Fibroblast of skin of scalp (primary cell): Measurements from ENCODE around the gene KCNAB1.
A peak's percentile ranks its signal among the peaks of the same experiment; 100 is the strongest.

Experiments
- DNase-seq: peaks from one replicate; pipeline ENCODE4 v3.0.0-alpha.2; 2013

KCNAB1 gene

GRCh38 chr3:156376199-156376598, 255.8 kb downstream of the KCNAB1 start:
- DNase-seq: no peak

DNA sequence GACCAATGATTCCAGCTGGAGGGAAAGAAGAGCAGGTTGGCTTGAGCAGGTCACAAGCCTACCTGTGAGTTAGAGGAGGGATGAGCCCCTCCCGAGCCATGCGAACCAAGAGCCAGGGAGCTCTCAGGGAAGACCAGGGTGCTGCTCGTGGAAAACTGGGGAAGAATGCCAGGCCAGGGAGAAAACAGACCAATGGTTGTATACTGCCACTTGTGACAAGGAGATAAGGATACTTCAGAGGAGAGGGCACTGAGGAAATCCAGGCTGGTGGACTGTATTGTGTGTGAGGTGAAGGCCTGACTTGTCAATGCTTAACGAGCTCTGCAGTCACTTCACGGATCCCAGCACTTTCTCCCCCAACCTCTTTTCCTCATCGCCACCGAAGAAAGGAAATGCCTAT, 256.9 kb downstream of the KCNAB1 start:
- no peak for DNase-seq

DNA sequence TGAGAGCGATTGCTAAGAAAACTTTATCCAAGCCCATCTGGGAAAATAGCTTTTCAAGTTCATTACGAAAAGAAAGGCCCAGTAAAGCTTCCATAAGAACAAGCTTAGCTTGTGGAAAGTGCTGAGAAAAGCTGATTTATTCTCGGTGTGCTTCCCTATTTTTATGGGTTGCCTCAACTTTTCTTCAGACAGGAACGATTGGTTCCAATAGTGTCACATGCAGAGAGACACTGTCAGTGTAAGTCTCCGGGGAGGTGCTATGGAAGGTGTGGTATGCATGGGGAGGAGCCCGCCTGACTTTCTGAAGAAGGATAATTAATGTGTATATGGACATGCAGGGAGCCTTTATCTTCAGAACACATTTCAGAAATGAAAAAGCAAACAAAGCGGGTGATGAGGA, 257.3 kb downstream of the KCNAB1 start:
- DNase-seq: no peak

DNA sequence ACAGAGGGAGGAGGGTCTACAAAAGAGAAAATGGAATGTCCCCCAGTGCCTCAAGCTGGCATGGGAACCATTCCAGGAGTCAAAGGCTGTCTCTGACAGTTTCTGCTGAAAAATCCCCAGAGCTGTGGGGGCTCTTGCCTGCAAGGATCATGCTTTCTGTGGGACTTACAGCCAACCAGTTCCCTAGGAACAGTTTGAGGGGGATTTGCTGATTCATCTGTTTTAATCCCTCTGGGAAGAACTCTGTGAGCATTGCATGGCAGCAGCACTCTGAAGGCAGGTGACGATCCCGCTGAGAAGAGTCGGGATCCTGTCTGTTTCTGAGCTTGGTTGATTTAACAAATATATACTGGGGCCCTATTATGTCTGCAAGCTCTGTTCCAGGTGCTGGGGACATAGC, 258.5 kb downstream of the KCNAB1 start:
- no peak for DNase-seq

GRCh38 chr3:156379327-156379726, 258.9 kb downstream of the KCNAB1 start:
- DNase-seq: no peak

GRCh38 chr3:156381253-156381652, 260.9 kb downstream of the KCNAB1 start:
- no peak for DNase-seq

- peak; percentile 19 for DNase-seq
These were observed 262.3 kb downstream of the KCNAB1 start for GRCh38 chr3:156382458-156383346.

DNA sequence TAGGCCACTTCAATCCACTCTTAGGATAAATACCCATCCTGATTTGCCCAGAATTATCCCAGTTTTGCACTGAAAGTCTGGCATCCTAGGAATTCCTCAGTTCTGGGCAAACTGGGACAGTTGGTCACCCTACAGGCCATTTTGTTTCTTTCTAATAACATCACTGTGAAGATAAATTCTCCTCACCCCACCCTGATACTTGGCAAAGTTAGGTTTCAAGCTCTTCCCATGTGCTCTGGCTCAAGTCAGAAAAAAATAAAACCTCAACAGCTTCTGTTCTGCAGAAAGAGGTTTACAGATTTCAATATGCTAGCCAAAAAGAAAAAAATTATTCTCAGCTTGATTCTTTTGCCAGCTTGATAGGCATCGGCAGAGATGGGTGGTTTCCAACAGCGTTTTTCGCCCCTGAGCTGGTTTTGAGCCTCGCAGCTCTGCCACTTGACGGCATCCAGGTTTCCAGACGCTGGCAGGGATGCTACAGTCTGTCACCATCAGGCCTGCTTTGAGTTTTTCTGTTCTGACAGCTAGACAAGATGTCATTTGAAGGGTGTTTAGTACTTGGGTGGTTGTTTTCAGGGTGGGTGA, 263.2 kb downstream of the KCNAB1 start:
- DNase-seq: no peak

DNA sequence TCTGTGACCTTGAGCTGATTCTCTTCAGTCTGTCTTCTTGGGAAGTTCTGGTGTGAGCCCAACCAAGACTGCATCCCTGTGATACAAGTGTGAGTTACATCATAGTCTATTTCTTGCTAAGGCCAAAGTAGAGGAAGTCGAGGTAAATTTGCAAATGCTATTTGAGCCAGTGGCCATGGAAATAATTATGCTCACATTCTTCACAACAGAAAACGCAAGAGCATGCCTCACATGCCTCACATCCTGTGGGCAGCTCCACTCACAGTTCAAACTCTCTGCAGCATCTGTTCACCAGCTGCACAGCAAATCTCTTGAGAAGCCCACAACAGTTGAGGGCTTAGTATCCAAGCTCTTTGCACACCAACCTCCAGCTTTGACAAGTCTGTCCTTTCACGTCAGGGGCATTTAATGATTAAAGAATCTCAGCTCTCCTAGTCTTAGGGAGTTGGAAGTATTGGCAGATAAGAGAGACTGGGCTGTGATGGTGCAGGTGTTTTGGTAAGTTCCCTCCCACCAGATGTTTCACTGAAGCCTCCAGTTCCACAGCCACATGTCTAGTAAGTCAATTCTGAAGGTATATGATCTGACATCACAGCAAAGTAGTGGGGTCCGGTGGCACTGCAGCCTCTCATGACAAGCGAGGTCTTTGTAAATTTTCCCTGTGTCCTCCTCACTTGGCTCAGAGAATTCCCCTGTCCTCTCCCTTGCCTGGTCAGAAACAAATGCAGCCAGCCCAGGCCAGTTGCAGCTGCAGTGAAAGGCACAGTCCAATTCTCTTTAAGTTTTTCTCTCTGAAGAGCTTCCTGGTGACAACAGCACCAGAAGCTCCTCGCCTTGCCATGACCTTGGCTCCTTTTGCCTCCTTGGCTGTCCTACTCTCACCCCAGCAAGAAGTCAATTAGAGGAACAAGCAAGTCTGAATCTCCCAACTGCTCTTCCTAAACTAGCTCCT, 268.4 kb downstream of the KCNAB1 start:
- peak; percentile 93 for DNase-seq

GRCh38 chr3:156389449-156389950, 269.1 kb downstream of the KCNAB1 start:
- no peak for DNase-seq

GRCh38 chr3:156390846-156391245, 270.5 kb downstream of the KCNAB1 start:
- DNase-seq: no peak

DNA sequence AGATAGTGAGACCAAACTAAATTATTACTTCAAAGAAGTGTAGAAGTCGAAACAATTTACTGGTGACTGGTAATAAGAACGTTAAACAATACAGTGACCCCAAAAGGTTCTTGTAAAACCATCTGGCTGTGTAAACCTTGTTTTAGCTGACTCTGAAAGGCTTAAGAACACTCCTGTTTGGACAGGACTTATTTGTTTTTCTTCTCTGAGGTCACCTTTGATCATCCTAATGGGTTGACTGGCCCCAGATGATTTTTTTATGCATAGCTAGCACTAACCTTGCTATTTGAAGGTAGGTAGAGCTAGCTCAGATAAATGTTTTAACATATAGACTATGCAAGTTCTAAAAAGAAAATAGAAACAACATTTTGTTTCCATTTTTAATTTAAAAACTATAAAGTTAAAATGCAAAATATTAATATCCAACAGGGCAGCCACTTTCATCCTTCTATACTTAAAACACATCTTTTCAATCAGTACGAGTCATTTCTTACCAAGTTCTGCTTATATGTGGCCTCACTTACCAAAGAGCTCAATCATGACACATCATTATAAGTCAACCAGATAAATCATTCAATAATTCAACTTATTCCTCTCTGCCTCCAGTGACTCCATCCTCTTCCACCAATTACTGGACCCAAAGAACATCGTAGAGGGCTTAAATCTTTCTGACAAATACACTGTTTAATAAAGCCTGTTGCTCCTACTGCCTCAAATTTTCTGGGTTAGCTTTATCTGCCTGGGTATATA, 275.8 kb downstream of the KCNAB1 start:
- DNase-seq: no peak

- DNase-seq: peak; percentile 23
These were observed 276.5 kb downstream of the KCNAB1 start for GRCh38 chr3:156396851-156397250.

DNA sequence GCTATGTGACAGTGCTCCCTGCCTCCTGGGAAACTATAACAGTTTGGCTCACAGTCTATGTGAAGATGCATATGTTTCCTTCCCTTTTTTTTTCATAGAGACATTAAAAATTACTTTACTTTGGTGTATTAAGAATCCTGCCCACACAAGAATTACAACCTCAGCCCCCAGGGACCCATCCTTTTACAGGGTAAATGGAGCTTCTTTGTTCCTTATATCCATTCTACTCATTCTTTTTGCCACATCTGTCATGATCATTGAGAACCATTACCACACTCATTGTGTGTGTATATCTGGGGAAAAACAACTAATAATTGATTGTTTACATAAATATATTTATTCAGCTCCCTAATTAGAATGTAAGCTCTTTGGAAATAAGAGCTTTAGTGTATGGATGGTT, 277.2 kb downstream of the KCNAB1 start:
- DNase-seq: no peak

DNA sequence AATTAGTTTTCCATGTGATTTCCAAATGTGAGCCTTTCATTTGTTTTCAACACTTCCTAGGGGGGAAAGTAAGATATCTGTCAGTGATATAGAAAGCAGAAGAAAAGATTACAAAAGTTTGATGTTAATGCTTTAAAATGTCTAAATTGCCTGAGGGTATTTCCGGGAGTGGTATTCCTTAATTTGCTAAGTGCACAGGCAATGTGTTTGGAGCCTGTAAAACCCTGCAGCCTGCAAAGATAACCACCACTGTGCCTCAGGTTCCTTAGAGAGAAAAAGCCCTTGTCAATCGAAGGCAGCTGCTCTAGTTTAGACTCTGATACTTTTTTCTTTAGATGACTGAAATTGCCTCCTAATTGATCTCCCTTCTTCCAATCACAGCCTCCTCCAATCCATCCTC, 279.7 kb downstream of the KCNAB1 start:
- no peak for DNase-seq

GRCh38 chr3:156400735-156401134, 280.4 kb downstream of the KCNAB1 start:
- DNase-seq: no peak

- no peak for DNase-seq
These were observed 283.8 kb downstream of the KCNAB1 start for GRCh38 chr3:156404217-156404616.

GRCh38 chr3:156406393-156406792, 286.0 kb downstream of the KCNAB1 start:
- DNase-seq: no peak

GRCh38 chr3:156407617-156408225, 287.3 kb downstream of the KCNAB1 start:
- no peak for DNase-seq

- no peak for DNase-seq
These were observed 289.3 kb downstream of the KCNAB1 start for GRCh38 chr3:156409694-156410093.

DNA sequence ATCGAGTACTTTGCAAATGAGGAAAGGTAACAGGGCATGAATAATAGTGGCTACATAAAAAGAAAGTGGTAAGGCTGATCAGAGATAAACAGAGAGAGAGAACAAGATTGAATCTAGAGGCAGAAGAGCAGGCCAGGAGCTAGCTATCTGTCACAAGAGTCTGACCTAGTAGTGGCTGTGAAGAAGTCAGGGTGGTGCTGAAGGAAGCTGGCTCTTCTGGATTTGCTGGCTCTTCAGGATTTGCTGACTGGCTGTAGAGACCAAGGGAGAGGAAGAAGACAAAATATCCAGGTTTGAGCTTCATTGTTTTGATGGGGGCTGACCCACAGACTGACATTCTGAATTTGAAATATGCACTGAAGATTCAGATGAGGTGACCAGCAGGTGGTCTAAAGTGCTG, 292.2 kb downstream of the KCNAB1 start:
- no peak for DNase-seq
